HL-60 (cell line): Measurements from ENCODE around the gene FSTL3.

ENCODE experiments used
- DNase-seq, 2 experiments: peaks; one replicate each; pipeline ENCODE4 v3.0.0-alpha.2; 2010 to 2020; ENCODE audit warnings: low read depth in 1 of 2, low spot score in 1 of 2
- H3K27ac ChIP-seq: fragments of 250-450 bp; sonication (Bioruptor Pico); replicated peaks from 2 replicates; pipeline ENCODE4 v1.5.1; 2020; ENCODE audit warnings: mild to moderate bottlenecking, moderate library complexity
- H3K27me3 ChIP-seq: fragments of 250-450 bp; sonication (Bioruptor Pico); 2 replicates; pipeline ENCODE4 v1.5.1; 2021; ENCODE audit warnings: mild to moderate bottlenecking, moderate library complexity; ENCODE audit not compliant: insufficient read depth, poor library complexity, severe bottlenecking
- H3K4me3 ChIP-seq: replicated peaks from 2 replicates; pipeline ENCODE4 v1.5.1; 2011; ENCODE audit warnings: mild to moderate bottlenecking, control low read depth, low read length; ENCODE audit not compliant: insufficient read depth
- GABPA ChIP-seq: IDR thresholded peaks from 2 replicates; pipeline ENCODE4 v1.6.1; 2012; ENCODE audit warnings: low read depth
- POLR2AphosphoS5 ChIP-seq: IDR thresholded peaks from 2 replicates; pipeline ENCODE4 v1.6.1; 2012; ENCODE audit warnings: low read depth
- REST ChIP-seq: IDR thresholded peaks from 2 replicates; pipeline ENCODE4 v1.6.1; 2012; ENCODE audit warnings: low read depth; ENCODE audit not compliant: insufficient replicate concordance
- SPI1 ChIP-seq: IDR thresholded peaks from 2 replicates; pipeline ENCODE4 v1.6.1; 2012; ENCODE audit warnings: low read depth, mild to moderate bottlenecking, borderline replicate concordance
- TF ChIP-seq, protein P1 (sequence below): IDR thresholded peaks from one replicate; pipeline ENCODE4 v1.5.1; 2011; ENCODE audit warnings: low read length, control low read depth, inconsistent platforms; ENCODE audit not compliant: insufficient read depth

The FSTL3 gene

GRCh38 chr19:641702-642101 is 34.5 kb upstream of the FSTL3 start:
- Histone ChIP-seq H3K4me3 (no peak overlapping the region), H3K27ac (no peak overlapping the region), H3K27me3 (peaks cover 4% of the 10 kb centered on the region)
- no peak for DNase-seq
- TF ChIP-seq, protein P1, sequence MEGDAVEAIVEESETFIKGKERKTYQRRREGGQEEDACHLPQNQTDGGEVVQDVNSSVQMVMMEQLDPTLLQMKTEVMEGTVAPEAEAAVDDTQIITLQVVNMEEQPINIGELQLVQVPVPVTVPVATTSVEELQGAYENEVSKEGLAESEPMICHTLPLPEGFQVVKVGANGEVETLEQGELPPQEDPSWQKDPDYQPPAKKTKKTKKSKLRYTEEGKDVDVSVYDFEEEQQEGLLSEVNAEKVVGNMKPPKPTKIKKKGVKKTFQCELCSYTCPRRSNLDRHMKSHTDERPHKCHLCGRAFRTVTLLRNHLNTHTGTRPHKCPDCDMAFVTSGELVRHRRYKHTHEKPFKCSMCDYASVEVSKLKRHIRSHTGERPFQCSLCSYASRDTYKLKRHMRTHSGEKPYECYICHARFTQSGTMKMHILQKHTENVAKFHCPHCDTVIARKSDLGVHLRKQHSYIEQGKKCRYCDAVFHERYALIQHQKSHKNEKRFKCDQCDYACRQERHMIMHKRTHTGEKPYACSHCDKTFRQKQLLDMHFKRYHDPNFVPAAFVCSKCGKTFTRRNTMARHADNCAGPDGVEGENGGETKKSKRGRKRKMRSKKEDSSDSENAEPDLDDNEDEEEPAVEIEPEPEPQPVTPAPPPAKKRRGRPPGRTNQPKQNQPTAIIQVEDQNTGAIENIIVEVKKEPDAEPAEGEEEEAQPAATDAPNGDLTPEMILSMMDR = no peak
- TF ChIP-seq REST (no peak), GABPA (no peak), POLR2AphosphoS5 (no peak), SPI1 (no peak)

DNA sequence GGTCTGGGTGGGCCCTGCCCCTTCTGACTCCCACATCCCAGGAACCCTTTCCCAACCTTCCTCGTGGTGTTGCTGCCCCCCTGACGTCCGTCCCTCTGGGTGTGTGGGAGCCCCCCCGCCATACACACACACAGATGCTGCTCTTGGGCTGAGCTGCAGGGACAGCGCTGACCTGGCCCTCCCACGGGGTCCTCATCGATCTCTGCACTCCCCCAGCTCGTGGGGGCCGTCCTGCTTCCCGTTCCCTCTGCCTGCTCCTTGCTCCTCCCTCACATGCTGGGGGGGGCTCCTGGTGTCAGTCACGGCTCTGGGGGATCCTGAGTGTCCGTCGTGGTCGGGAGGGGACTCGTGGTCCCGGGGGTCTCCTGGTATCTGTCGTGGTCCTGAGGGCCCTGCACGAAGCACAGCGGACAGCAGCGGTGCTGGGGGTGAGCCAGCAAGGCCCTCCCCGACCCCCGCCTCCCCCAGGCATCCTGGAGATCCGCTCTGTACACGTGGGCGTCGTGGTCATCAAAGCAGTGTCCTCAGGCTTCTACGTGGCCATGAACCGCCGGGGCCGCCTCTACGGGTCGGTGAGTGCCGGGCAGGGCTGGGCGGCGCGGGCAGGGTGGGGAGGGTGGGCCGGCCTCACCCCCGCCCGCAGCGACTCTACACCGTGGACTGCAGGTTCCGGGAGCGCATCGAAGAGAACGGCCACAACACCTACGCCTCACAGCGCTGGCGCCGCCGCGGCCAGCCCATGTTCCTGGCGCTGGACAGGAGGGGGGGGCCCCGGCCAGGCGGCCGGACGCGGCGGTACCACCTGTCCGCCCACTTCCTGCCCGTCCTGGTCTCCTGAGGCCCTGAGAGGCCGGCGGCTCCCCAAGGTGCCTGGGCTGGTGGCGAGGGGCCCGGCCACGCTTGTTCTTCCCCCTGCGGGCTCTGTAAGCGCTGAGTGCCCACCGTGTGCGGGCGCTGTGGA is 33.1 kb upstream of the FSTL3 start:
- Histone ChIP-seq H3K4me3 (no peak overlapping the region), H3K27ac (no peak overlapping the region), H3K27me3 (peaks cover 4% of the 10 kb centered on the region)
- TF ChIP-seq SPI1 (no peak), POLR2AphosphoS5 (no peak), GABPA (no peak), REST (no peak)
- TF ChIP-seq, protein P1 = no peak
- no peak for DNase-seq

DNA sequence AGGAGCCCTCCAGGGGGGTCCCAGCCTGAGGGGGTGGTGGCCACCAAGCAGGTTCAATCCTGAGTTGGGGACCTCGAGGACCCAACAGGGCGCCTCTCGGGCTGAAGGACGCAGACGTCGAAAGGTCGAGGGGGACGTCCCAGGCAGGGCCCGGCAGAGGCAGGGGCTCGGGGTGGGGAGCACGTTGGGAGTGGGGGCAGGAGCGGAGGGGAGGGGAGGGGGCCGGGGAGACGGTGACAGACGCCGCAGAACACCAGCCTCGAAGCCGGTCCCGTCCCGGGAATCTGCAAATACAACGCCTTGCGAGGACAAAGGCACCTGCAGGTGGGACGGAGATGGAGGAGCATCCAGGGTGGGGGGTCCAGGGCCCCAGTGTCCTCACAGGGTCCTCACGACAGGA is 32.5 kb upstream of the FSTL3 start:
- no peak for DNase-seq
- H3K27me3 ChIP-seq = peaks cover 4% of the 10 kb centered on the region
- H3K4me3 ChIP-seq = no peak overlapping the region
- H3K27ac ChIP-seq = no peak overlapping the region
- TF ChIP-seq, protein P1 = no peak
- TF ChIP-seq POLR2AphosphoS5 = no peak
- TF ChIP-seq SPI1 = no peak
- no peak for TF ChIP-seq REST
- TF ChIP-seq GABPA = no peak
